IMR-90 (cell line): ENCODE results near the gene YTHDC2. TPM values are rescaled to one million over a fixed set of nuclear protein-coding genes. Genes with fewer than 3 reads are reported as not detected.

Experiments used
- ATAC-seq: fragments of 200-7000 bp; cut with Tn5 transposase; 2 replicates; pipeline ENCODE4 v1.9.1; 2020; ENCODE audit warnings: low read depth, mild to moderate bottlenecking, moderate library complexity
- BruUV-seq: library from RNA; stranded (reverse); fragments of 400-500 nt; replicated peaks from 2 replicates; lab custom pipeline; 2021; lab: Mats Ljungman, UMichigan
- CTCF ChIA-PET: fragments of 300-600 bp; formaldehyde crosslinking; extraction: SDS; loops from one replicate; lab custom pipeline; 2021; ENCODE audit warnings: antibody characterized with exemption; lab: Yijun Ruan, JAX
- POLR2A ChIA-PET: fragments of 300-600 bp; sonication (Branson Sonifier 250); formaldehyde crosslinking; loops from one replicate; lab custom pipeline; 2022; ENCODE audit warnings: antibody characterized with exemption; ENCODE audit not compliant: unreplicated experiment; lab: Charles Lee
- DNase-seq: peaks from one replicate; pipeline ENCODE4 v3.0.0; 2013
- H2AFZ ChIP-seq: replicated peaks from 2 replicates; pipeline ENCODE3; 2013; ENCODE audit warnings: low read length, mild to moderate bottlenecking; ENCODE audit not compliant: poor library complexity
- H2AK5ac ChIP-seq: 2 replicates; pipeline ENCODE4 v1.6.1; 2013; ENCODE audit warnings: low read depth, low read length, inconsistent platforms
- H2AK9ac ChIP-seq: replicated peaks from 2 replicates; pipeline ENCODE3; 2013; ENCODE audit warnings: mild to moderate bottlenecking, low read depth, low read length, moderate library complexity; ENCODE audit not compliant: poor library complexity
- H2BK120ac ChIP-seq: 2 replicates; pipeline ENCODE4 v1.6.1; 2013; ENCODE audit warnings: low read depth, low read length, inconsistent platforms
- H2BK15ac ChIP-seq: 3 replicates; pipeline ENCODE4 v1.6.1; 2013; ENCODE audit warnings: low read depth, low read length, inconsistent platforms
- H2BK20ac ChIP-seq: 2 replicates; pipeline ENCODE4 v1.6.1; 2013; ENCODE audit warnings: low read depth, mild to moderate bottlenecking, inconsistent platforms, low read length, moderate library complexity
- H2BK5ac ChIP-seq: 2 replicates; pipeline ENCODE4 v1.6.1; 2013; ENCODE audit warnings: mild to moderate bottlenecking, low read depth, low read length, inconsistent platforms; ENCODE audit not compliant: poor library complexity, severe bottlenecking
- H3K14ac ChIP-seq: replicated peaks from 2 replicates; pipeline ENCODE4 v1.6.1; 2013; ENCODE audit warnings: low read depth, low read length, inconsistent platforms
- H3K18ac ChIP-seq: 2 replicates; pipeline ENCODE4 v1.6.1; 2013; ENCODE audit warnings: low read depth, low read length, control low read depth
- H3K23ac ChIP-seq: 2 replicates; pipeline ENCODE4 v1.6.1; 2013; ENCODE audit warnings: low read depth, low read length, inconsistent platforms
- H3K27ac ChIP-seq: 2 replicates; pipeline ENCODE4 v1.5.1; 2013; ENCODE audit warnings: mild to moderate bottlenecking, control low read depth, low read length; ENCODE audit not compliant: insufficient read depth
- H3K27me3 ChIP-seq: 2 replicates; pipeline ENCODE4 v1.6.1; 2013; ENCODE audit warnings: low read length; ENCODE audit not compliant: control insufficient read depth, insufficient read depth
- H3K36me3 ChIP-seq: 2 replicates; pipeline ENCODE4 v1.6.1; 2013; ENCODE audit warnings: low read length, mixed read lengths; ENCODE audit not compliant: control insufficient read depth, insufficient read depth
- H3K4ac ChIP-seq: 2 replicates; pipeline ENCODE4 v1.6.1; 2013; ENCODE audit warnings: low read depth, low read length, inconsistent platforms
- H3K4me1 ChIP-seq: 2 replicates; pipeline ENCODE4 v1.6.1; 2013; ENCODE audit warnings: low read length, mixed read lengths; ENCODE audit not compliant: control insufficient read depth, insufficient read depth
- H3K4me2 ChIP-seq: 2 replicates; pipeline ENCODE4 v1.6.1; 2013; ENCODE audit warnings: low read depth, mild to moderate bottlenecking, control low read depth, low read length, moderate library complexity
- H3K4me3 ChIP-seq: 2 replicates; pipeline ENCODE4 v1.5.1; 2013; ENCODE audit warnings: low read depth, mild to moderate bottlenecking, control low read depth, low read length, moderate library complexity; ENCODE audit not compliant: insufficient read depth
- H3K56ac ChIP-seq: 2 replicates; pipeline ENCODE4 v1.6.1; 2013; ENCODE audit warnings: low read length, inconsistent platforms; ENCODE audit not compliant: insufficient read depth; ENCODE audit errors: extremely low read depth
- H3K79me1 ChIP-seq, 2 experiments: 2 replicates each; pipeline ENCODE4 v1.6.1; 2013; ENCODE audit warnings: low read length in 2 of 2, inconsistent platforms in 1 of 2, low read depth in 1 of 2
- H3K9ac ChIP-seq: 2 replicates; pipeline ENCODE4 v1.6.1; 2013; ENCODE audit warnings: low read depth, low read length, control low read depth
- H3K9me1 ChIP-seq: 2 replicates; pipeline ENCODE4 v1.6.1; 2013; ENCODE audit warnings: low read length, inconsistent platforms; ENCODE audit not compliant: insufficient read depth
- H3K9me3 ChIP-seq: 2 replicates; pipeline ENCODE4 v1.6.1; 2013; ENCODE audit warnings: low read length; ENCODE audit not compliant: control insufficient read depth, insufficient read depth
- H4K20me1 ChIP-seq: 2 replicates; pipeline ENCODE4 v1.6.1; 2013; ENCODE audit warnings: low read length, inconsistent platforms; ENCODE audit not compliant: insufficient read depth
- H4K5ac ChIP-seq: 2 replicates; pipeline ENCODE4 v1.6.1; 2013; ENCODE audit warnings: mild to moderate bottlenecking, low read depth, low read length, control low read depth
- H4K8ac ChIP-seq, 2 experiments: 2 replicates each; pipeline ENCODE4 v1.6.1; 2013; ENCODE audit warnings: low read depth in 2 of 2, low read length in 2 of 2, control low read depth in 1 of 2, inconsistent platforms in 1 of 2
- H4K91ac ChIP-seq: 2 replicates; pipeline ENCODE4 v1.6.1; 2013; ENCODE audit warnings: low read depth, low read length, inconsistent platforms; ENCODE audit not compliant: insufficient read depth
- BHLHE40 ChIP-seq: fragments of 150-350 bp; IDR thresholded peaks from 2 replicates; pipeline ENCODE4 v1.6.1; 2016; ENCODE audit warnings: mild to moderate bottlenecking, low read depth, low read length
- CEBPB ChIP-seq: IDR thresholded peaks from 2 replicates; pipeline ENCODE4 v1.6.1; 2012; ENCODE audit warnings: low read depth, low read length, improper control_type of control experiment
- CTCF ChIP-seq: conservative IDR thresholded peaks from 2 replicates; pipeline ENCODE4 v1.5.1; 2012; ENCODE audit warnings: mild to moderate bottlenecking, low read depth, low read length, improper control_type of control experiment
- FOS ChIP-seq: fragments of 150-350 bp; IDR thresholded peaks from 2 replicates; pipeline ENCODE4 v1.6.1; 2016; ENCODE audit warnings: low read depth, low read length
- MAFK ChIP-seq: IDR thresholded peaks from 2 replicates; pipeline ENCODE4 v1.6.1; 2012; ENCODE audit warnings: low read depth, low read length, improper control_type of control experiment
- MAZ ChIP-seq: IDR thresholded peaks from 2 replicates; pipeline ENCODE4 v1.6.1; 2012; ENCODE audit warnings: low read depth, mild to moderate bottlenecking, low read length, improper control_type of control experiment, moderate library complexity, borderline replicate concordance
- MXI1 ChIP-seq: IDR thresholded peaks from 2 replicates; pipeline ENCODE4 v1.6.1; 2012; ENCODE audit warnings: low read depth, mild to moderate bottlenecking, low read length, moderate library complexity, borderline replicate concordance
- NFE2L2 ChIP-seq: fragments of 150-350 bp; IDR thresholded peaks from 2 replicates; pipeline ENCODE4 v1.6.1; 2016; ENCODE audit warnings: low read depth, mild to moderate bottlenecking, low read length
- POLR2A ChIP-seq: IDR thresholded peaks from 2 replicates; pipeline ENCODE4 v1.6.1; 2012; ENCODE audit warnings: mild to moderate bottlenecking, low read depth, low read length
- RAD21 ChIP-seq: IDR thresholded peaks from 2 replicates; pipeline ENCODE4 v1.6.1; 2012; ENCODE audit warnings: low read length, improper control_type of control experiment
- RCOR1 ChIP-seq: IDR thresholded peaks from 2 replicates; pipeline ENCODE4 v1.6.1; 2012; ENCODE audit warnings: mild to moderate bottlenecking, low read length, improper control_type of control experiment; ENCODE audit not compliant: insufficient replicate concordance
- SMC3 ChIP-seq: fragments of 150-350 bp; IDR thresholded peaks from 2 replicates; pipeline ENCODE4 v1.6.1; 2016; ENCODE audit warnings: low read depth, mild to moderate bottlenecking, antibody characterized with exemption, low read length, moderate library complexity
- WGBS, 2 experiments: methylation state at CpG; one replicate each; pipeline versions ENCODE4 v1.1.5 to v1.1.7; 2013; ENCODE audit warnings: missing lambda C conversion rate in 2 of 2; ENCODE audit not compliant: insufficient read length in 1 of 2; ENCODE audit errors: extremely low coverage in 2 of 2; 5-methylcytosine and 5-hydroxymethylcytosine counted together
- dilution Hi-C: fragments of 300-500 bp; cut with HindIII; formaldehyde crosslinking; loops from one replicate; pipeline ENCODE4 v1.14.3; 2018; ENCODE audit warnings: low sequenced_read_pairs; ENCODE audit not compliant: unreplicated experiment
- in situ Hi-C: fragments of 300-500 bp; cut with MboI; formaldehyde crosslinking; loops from 3 replicates; pipeline ENCODE4 v1.14.3; 2019; ENCODE audit warnings: low sequenced_read_pairs, inconsistent platforms, mixed read lengths
- intact Hi-C: fragments of 100-400 bp; cut with micrococcal nuclease; formaldehyde crosslinking; loops from 2 replicates; pipeline ENCODE4 v1.10.0; 2022
- polyA plus RNA-seq, 3 experiments: library from polyadenylated mRNA; depleted of rRNA; stranded (reverse); fragments of >200 nt; gene quantifications; 2 replicates each; pipeline ENCODE4 v1.2.3, GENCODE V29; 2012; ENCODE audit warnings: low replicate concordance in 1 of 3
- total RNA-seq: library from RNA; depleted of rRNA; stranded (reverse); fragments of >200 nt; gene quantifications from 2 replicates; pipeline ENCODE4 v1.2.3, GENCODE V29; 2012
- TF ChIP-seq, protein P1 (sequence below): fragments of 150-350 bp; IDR thresholded peaks from 2 replicates; pipeline ENCODE4 v1.6.1; 2017; ENCODE audit warnings: mild to moderate bottlenecking, antibody characterized with exemption, low read length, low read depth
- TF ChIP-seq, protein P2 (sequence below): fragments of 150-350 bp; IDR thresholded peaks from 2 replicates; pipeline ENCODE4 v1.6.1; 2016; ENCODE audit warnings: low read depth, mild to moderate bottlenecking, low read length, moderate library complexity, borderline replicate concordance

The YTHDC2 gene
- total and polyA plus RNA-seq, 2 of the 4 experiments (the other 2 are of a cell fraction), result 6.5 to 13.4 TPM

GRCh38 chr5:113578091-113578490, 64.6 kb downstream of the YTHDC2 start:
- TF ChIP-seq BHLHE40 (no peak), FOS (no peak), CTCF (no peak), SMC3 (no peak), NFE2L2 (no peak), RAD21 (no peak), MXI1 (no peak), POLR2A (no peak), RCOR1 (no peak), MAZ (no peak), CEBPB (no peak), MAFK (no peak)
- TF ChIP-seq, protein P1, sequence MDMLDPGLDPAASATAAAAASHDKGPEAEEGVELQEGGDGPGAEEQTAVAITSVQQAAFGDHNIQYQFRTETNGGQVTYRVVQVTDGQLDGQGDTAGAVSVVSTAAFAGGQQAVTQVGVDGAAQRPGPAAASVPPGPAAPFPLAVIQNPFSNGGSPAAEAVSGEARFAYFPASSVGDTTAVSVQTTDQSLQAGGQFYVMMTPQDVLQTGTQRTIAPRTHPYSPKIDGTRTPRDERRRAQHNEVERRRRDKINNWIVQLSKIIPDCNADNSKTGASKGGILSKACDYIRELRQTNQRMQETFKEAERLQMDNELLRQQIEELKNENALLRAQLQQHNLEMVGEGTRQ, result no peak
- TF ChIP-seq, protein P2, sequence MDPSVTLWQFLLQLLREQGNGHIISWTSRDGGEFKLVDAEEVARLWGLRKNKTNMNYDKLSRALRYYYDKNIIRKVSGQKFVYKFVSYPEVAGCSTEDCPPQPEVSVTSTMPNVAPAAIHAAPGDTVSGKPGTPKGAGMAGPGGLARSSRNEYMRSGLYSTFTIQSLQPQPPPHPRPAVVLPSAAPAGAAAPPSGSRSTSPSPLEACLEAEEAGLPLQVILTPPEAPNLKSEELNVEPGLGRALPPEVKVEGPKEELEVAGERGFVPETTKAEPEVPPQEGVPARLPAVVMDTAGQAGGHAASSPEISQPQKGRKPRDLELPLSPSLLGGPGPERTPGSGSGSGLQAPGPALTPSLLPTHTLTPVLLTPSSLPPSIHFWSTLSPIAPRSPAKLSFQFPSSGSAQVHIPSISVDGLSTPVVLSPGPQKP, result no peak
- Histone ChIP-seq H4K20me1 (no peaks in the 10 kb centered on the region; the same call in 1 of the 2 replicates), H3K9me3 (no peaks in the 10 kb centered on the region), H2BK5ac (no peak overlapping the region), H3K23ac (no peak overlapping the region), H2BK120ac (no peak overlapping the region), H2AK9ac (no peak overlapping the region), H3K4me2 (no peak overlapping the region), H3K4ac (no peak overlapping the region), H4K5ac (no peak overlapping the region), H3K14ac (no peak overlapping the region), H2AFZ (no peak overlapping the region), H3K27ac (no peak overlapping the region), H3K79me1 (peaks cover 3 to 17% of the 10 kb centered on the region in 2 experiments; a peak in 3 of 4 replicates), H3K27me3 (no peaks in the 10 kb centered on the region), H3K9ac (no peak overlapping the region), H3K4me3 (no peak overlapping the region), H4K91ac (no peak overlapping the region), H3K9me1 (peaks cover 7% of the 10 kb centered on the region), H4K8ac (no peak overlapping the region), H2AK5ac (no peak overlapping the region), H2BK15ac (no peak overlapping the region), H2BK20ac (no peak overlapping the region), H3K36me3 (peaks cover 11% of the 10 kb centered on the region), H3K4me1 (peaks cover 5% of the 10 kb centered on the region; the same call in 1 of the 2 replicates), H3K18ac (no peak overlapping the region), H3K56ac (no peak overlapping the region)
- no TSS peak for BruUV-seq
- in situ Hi-C loops, result no loop called here
- intact Hi-C loops, result no loop called here
- CTCF ChIA-PET, result no interaction called here
- POLR2A ChIA-PET, result no interaction called here
- dilution Hi-C loops, result no loop called here
- ATAC-seq (no peak), DNase-seq (no peak)
- no CpG with 5 or more reads among the region's 2 CpGs for WGBS, 2 experiments
